ENCODE data around the gene SWI5. TPM values are rescaled to one million over a fixed set of nuclear protein-coding genes. Genes with fewer than 3 reads are reported as not detected.

SWI5 gene
- total RNA-seq, 4 donors from 2014 or later = 18.2 to 27.5 (median 24.5) TPM

- no peak for TF ChIP-seq EP300 (IDR thresholded peaks at IDR 0.05)
- TF ChIP-seq, protein P1, sequence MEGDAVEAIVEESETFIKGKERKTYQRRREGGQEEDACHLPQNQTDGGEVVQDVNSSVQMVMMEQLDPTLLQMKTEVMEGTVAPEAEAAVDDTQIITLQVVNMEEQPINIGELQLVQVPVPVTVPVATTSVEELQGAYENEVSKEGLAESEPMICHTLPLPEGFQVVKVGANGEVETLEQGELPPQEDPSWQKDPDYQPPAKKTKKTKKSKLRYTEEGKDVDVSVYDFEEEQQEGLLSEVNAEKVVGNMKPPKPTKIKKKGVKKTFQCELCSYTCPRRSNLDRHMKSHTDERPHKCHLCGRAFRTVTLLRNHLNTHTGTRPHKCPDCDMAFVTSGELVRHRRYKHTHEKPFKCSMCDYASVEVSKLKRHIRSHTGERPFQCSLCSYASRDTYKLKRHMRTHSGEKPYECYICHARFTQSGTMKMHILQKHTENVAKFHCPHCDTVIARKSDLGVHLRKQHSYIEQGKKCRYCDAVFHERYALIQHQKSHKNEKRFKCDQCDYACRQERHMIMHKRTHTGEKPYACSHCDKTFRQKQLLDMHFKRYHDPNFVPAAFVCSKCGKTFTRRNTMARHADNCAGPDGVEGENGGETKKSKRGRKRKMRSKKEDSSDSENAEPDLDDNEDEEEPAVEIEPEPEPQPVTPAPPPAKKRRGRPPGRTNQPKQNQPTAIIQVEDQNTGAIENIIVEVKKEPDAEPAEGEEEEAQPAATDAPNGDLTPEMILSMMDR (IDR thresholded peaks at IDR 0.05) = no peak
- no peak for TF ChIP-seq POLR2A (IDR thresholded peaks at IDR 0.05)
- no peak for TF ChIP-seq POLR2AphosphoS5 (IDR thresholded peaks at IDR 0.05)
Measured at GRCh38 chr9:128249558-128249907, 26.5 kb upstream of the SWI5 start.

GRCh38 chr9:128249908-128250838 lies 25.9 kb upstream of the SWI5 start:
- H3K27ac ChIP-seq = peak overlapping the region in 2 of 4 donors; percentile 2 to 60
- peaks cover 0 to 34% (median 12%) of the 10 kb centered on the region in 3 donors for H3K4me1 ChIP-seq
- TF ChIP-seq POLR2A (IDR thresholded peaks at IDR 0.05) (peak in 1 of 2 donors; percentile 17), POLR2AphosphoS5 (IDR thresholded peaks at IDR 0.05) (no peak), EP300 (IDR thresholded peaks at IDR 0.05) (no peak)
- TF ChIP-seq, protein P1 (IDR thresholded peaks at IDR 0.05) = no peak
- no peaks in the 10 kb centered on the region for H3K9me3 ChIP-seq
- peak overlapping the region in 1 of 2 donors; percentile 43 for H3K4me3 ChIP-seq
- ATAC-seq = peak; percentile 71
- H3K27me3 ChIP-seq = peaks cover 43% of the 10 kb centered on the region
- 40 to 56% methylated on average over 1 to 7 of the region's 81 CpGs for WGBS, 2 donors (ENCODE audit: low coverage in 1 of 2)
- peaks cover 0 to 6% of the 10 kb centered on the region in 2 donors for H3K36me3 ChIP-seq

More at GRCh38 chr9:128249558-128249907, 26.5 kb upstream of the SWI5 start:
- Histone ChIP-seq H3K4me3 (no peak overlapping the region), H3K4me1 (peaks cover 0 to 40% (median 14%) of the 10 kb centered on the region in 3 donors), H3K9me3 (no peaks in the 10 kb centered on the region), H3K27me3 (peaks cover 50% of the 10 kb centered on the region), H3K27ac (peak overlapping the region in 1 of 4 donors; percentile 9), H3K36me3 (peaks cover 0 to 6% of the 10 kb centered on the region in 2 donors)
- no peak for ATAC-seq
- WGBS, 2 donors (ENCODE audit: low coverage in 1 of 2) = 87 to 89% methylated on average over 7 to 8 of the region's 8 CpGs

DNA sequence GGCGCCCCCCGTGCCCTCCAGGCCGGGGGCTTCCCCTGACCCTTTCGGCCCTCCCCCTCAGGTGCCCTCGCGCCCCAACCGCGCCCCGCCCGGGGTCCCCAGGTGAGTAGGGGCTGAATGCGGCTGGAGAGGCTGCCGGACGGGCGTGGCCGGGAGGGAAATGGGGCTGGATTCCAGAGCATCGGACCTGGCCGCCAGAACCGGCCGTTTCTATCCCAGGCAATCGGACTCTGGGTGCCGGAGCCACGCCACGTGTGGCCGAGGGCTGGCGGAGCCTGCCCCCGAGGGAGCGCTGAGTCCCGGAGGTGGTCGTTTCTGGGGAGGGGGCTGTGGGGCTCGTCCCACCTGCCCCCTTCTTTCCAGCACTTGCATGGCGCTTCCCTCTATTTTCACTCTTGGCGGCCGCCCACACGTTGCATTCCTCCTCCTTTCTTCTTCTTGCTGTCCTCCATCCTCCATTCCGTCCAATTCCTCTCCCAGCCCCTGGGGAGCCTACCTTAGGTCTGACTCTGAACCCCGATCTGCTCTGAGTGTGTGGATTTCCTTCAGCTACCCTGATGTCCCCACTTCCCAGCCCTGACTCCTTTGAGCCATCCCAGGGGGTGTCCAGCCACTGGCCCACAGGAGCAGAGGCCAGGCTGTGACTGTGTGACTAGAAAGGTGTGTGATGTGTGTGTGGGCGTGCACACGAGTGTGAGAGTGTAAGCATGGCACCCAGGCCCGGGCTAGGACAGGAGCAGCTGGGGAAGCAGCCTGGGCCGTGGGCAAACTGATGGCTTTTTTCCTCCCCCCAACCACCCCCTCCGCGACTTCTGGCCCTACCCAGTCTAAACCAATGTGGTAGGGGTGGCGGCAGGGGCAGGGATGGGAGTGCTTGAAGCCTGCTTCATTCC lies 25.0 kb upstream of the SWI5 start:
- peak overlapping the region in 1 of 2 donors; percentile 43 for H3K4me3 ChIP-seq
- 14 to 100% methylated on average over 1 to 8 of the region's 43 CpGs for WGBS, 2 donors (ENCODE audit: low coverage in 1 of 2)
- H3K27ac ChIP-seq = peak overlapping the region in 2 of 4 donors; percentile 2 to 60
- no peak for ATAC-seq
- H3K36me3 ChIP-seq = peaks cover 0 to 7% of the 10 kb centered on the region in 2 donors
- peaks cover 0 to 24% (median 5%) of the 10 kb centered on the region in 3 donors for H3K4me1 ChIP-seq
- peaks cover 40% of the 10 kb centered on the region for H3K27me3 ChIP-seq
- no peak for TF ChIP-seq POLR2AphosphoS5 (IDR thresholded peaks at IDR 0.05)
- no peak for TF ChIP-seq EP300 (IDR thresholded peaks at IDR 0.05)
- TF ChIP-seq, protein P1 (IDR thresholded peaks at IDR 0.05) = no peak
- TF ChIP-seq POLR2A (IDR thresholded peaks at IDR 0.05) = no peak
- H3K9me3 ChIP-seq = no peaks in the 10 kb centered on the region

DNA sequence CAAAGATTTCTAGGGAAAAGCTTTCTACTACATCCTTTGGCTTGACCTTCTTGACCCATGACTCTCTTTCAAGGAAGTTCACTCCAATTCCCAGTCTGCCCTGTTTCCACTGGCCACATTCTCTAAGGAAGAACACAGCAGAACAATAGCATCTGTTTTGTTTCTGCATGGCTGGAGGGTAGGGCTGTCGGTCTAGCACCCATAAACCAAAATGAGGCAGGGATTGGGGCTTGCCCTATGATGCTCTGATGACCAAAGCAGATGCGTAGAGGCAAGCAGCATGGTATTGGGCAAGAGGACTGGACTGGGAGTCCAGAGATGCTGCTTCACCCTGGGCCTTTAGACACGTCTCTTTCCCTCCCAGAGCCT lies 24.4 kb upstream of the SWI5 start:
- TF ChIP-seq EP300 (IDR thresholded peaks at IDR 0.05) (no peak), POLR2AphosphoS5 (IDR thresholded peaks at IDR 0.05) (no peak), POLR2A (IDR thresholded peaks at IDR 0.05) (no peak)
- TF ChIP-seq, protein P1 (IDR thresholded peaks at IDR 0.05) = no peak
- Histone ChIP-seq H3K4me1 (peaks cover 0 to 21% (median 5%) of the 10 kb centered on the region in 3 donors), H3K9me3 (no peaks in the 10 kb centered on the region), H3K36me3 (peaks cover 0 to 14% of the 10 kb centered on the region in 2 donors), H3K4me3 (no peak overlapping the region), H3K27me3 (peaks cover 40% of the 10 kb centered on the region), H3K27ac (no peak overlapping the region)
- ATAC-seq = no peak
- WGBS, 2 donors (ENCODE audit: low coverage in 1 of 2) = no CpG with 5 or more reads among the region's 3 CpGs
